PC-9 (cell line): ENCODE results near the gene MED13L.

Source experiments
- CTCF ChIP-seq: fragments of 200-600 bp; sonication (generic); conservative IDR thresholded peaks from 2 replicates; pipeline ENCODE4 v1.6.1; 2017; ENCODE audit warnings: mixed run types, antibody characterized with exemption, mild to moderate bottlenecking, moderate library complexity
- EZH2 ChIP-seq: fragments of 200-600 bp; sonication (generic); IDR thresholded peaks from 2 replicates; pipeline ENCODE4 v1.8.0; 2017; ENCODE audit warnings: antibody characterized with exemption, low read depth

GRCh38 chr12:116202433-116202832, 75.1 kb downstream of the MED13L start:
- TF ChIP-seq EZH2 (no peak), CTCF (no peak)
